Measurements from ENCODE around the gene TNNT3.

TNNT3 gene

GRCh38 chr11:1879941-1880720, 39.4 kb upstream of the TNNT3 start:
- Histone ChIP-seq H3K9me3 (replicated peaks; ENCODE audit: insufficient read depth, low read length) (no peaks in the 10 kb centered on the region), H2AFZ (ENCODE audit: low read length) (no peak overlapping the region), H3K79me2 (ENCODE audit: low read length) (no peaks in the 10 kb centered on the region), H3K9me2 (replicated peaks; ENCODE audit: insufficient read depth, low read length) (no peaks in the 10 kb centered on the region), H3K4me3 (ENCODE audit: low read length) (no peak overlapping the region), H3K36me3 (replicated peaks; ENCODE audit: insufficient read depth, low read length) (no peaks in the 10 kb centered on the region; the same call in 1 of the 2 replicates), H3K9ac (ENCODE audit: low read length) (no peak overlapping the region), H3F3A (ENCODE audit: insufficient read depth, low read length) (no peaks in the 10 kb centered on the region), H3K27me3 (replicated peaks; ENCODE audit: insufficient read depth, low read length) (no peaks in the 10 kb centered on the region), H3K27ac (ENCODE audit: low read length) (no peak overlapping the region), H3K4me1 (ENCODE audit: low read length) (no peaks in the 10 kb centered on the region), H3K4me2 (ENCODE audit: low read depth, low read length) (no peak overlapping the region), H4K20me1 (ENCODE audit: insufficient read depth, low read length) (no peaks in the 10 kb centered on the region)
- DNase-seq: no peak
- TF ChIP-seq CTCF (IDR thresholded peaks at IDR 0.05; ENCODE audit: low read length): no peak
- TF ChIP-seq EZH2 (optimal IDR thresholded peaks at IDR 0.05; ENCODE audit: low read depth, low read length): no peak
- TF ChIP-seq EZH2phosphoT487 (IDR thresholded peaks at IDR 0.05; ENCODE audit: low read length): no peak

- Histone ChIP-seq H3K4me3 (ENCODE audit: low read length) (no peak overlapping the region), H3K27ac (ENCODE audit: low read length) (no peak overlapping the region), H3K9me3 (replicated peaks; ENCODE audit: insufficient read depth, low read length) (no peaks in the 10 kb centered on the region), H3K36me3 (replicated peaks; ENCODE audit: insufficient read depth, low read length) (no peaks in the 10 kb centered on the region; the same call in 1 of the 2 replicates), H4K20me1 (ENCODE audit: insufficient read depth, low read length) (no peaks in the 10 kb centered on the region), H3K4me1 (ENCODE audit: low read length) (no peaks in the 10 kb centered on the region), H3K4me2 (ENCODE audit: low read depth, low read length) (no peak overlapping the region), H3K27me3 (replicated peaks; ENCODE audit: insufficient read depth, low read length) (no peaks in the 10 kb centered on the region), H3F3A (ENCODE audit: insufficient read depth, low read length) (no peaks in the 10 kb centered on the region), H3K9ac (ENCODE audit: low read length) (no peak overlapping the region), H2AFZ (ENCODE audit: low read length) (no peak overlapping the region), H3K79me2 (ENCODE audit: low read length) (no peaks in the 10 kb centered on the region), H3K9me2 (replicated peaks; ENCODE audit: insufficient read depth, low read length) (no peaks in the 10 kb centered on the region)
- no peak for DNase-seq
- no peak for TF ChIP-seq EZH2phosphoT487 (IDR thresholded peaks at IDR 0.05; ENCODE audit: low read length)
- no peak for TF ChIP-seq CTCF (IDR thresholded peaks at IDR 0.05; ENCODE audit: low read length)
- no peak for TF ChIP-seq EZH2 (optimal IDR thresholded peaks at IDR 0.05; ENCODE audit: low read depth, low read length)
Observed at GRCh38 chr11:1880746-1881441, 38.6 kb upstream of the TNNT3 start.

GRCh38 chr11:1881442-1882264, 37.9 kb upstream of the TNNT3 start:
- H4K20me1 ChIP-seq (ENCODE audit: insufficient read depth, low read length): no peaks in the 10 kb centered on the region
- no peak overlapping the region for H3K4me3 ChIP-seq (ENCODE audit: low read length)
- no peak overlapping the region for H3K9ac ChIP-seq (ENCODE audit: low read length)
- no peaks in the 10 kb centered on the region for H3K4me1 ChIP-seq (ENCODE audit: low read length)
- H3K27me3 ChIP-seq (replicated peaks; ENCODE audit: insufficient read depth, low read length): no peaks in the 10 kb centered on the region; the same call in 1 of the 2 replicates
- no peak overlapping the region for H3K27ac ChIP-seq (ENCODE audit: low read length)
- H3K4me2 ChIP-seq (ENCODE audit: low read depth, low read length): no peak overlapping the region
- H3K36me3 ChIP-seq (replicated peaks; ENCODE audit: insufficient read depth, low read length): no peaks in the 10 kb centered on the region; the same call in 1 of the 2 replicates
- no peaks in the 10 kb centered on the region for H3F3A ChIP-seq (ENCODE audit: insufficient read depth, low read length)
- TF ChIP-seq EZH2phosphoT487 (IDR thresholded peaks at IDR 0.05; ENCODE audit: low read length) (no peak), CTCF (IDR thresholded peaks at IDR 0.05; ENCODE audit: low read length) (no peak), EZH2 (optimal IDR thresholded peaks at IDR 0.05; ENCODE audit: low read depth, low read length) (no peak)
- H3K79me2 ChIP-seq (ENCODE audit: low read length): no peaks in the 10 kb centered on the region
- H3K9me3 ChIP-seq (replicated peaks; ENCODE audit: insufficient read depth, low read length): no peaks in the 10 kb centered on the region
- DNase-seq: no peak
- no peak overlapping the region for H2AFZ ChIP-seq (ENCODE audit: low read length)
- H3K9me2 ChIP-seq (replicated peaks; ENCODE audit: insufficient read depth, low read length): no peaks in the 10 kb centered on the region
